A549 treated with CpdA at 1 μM for 4 hours (cell line): ENCODE measurements around the gene FDX2. TPM values are rescaled to one million over a fixed set of nuclear protein-coding genes. Genes with fewer than 3 reads are reported as not detected.

Experiments used
- total RNA-seq: library from RNA; stranded (reverse); fragments of 200-300 nt; extraction: Qiagen RNA extraction; gene quantifications from 5 replicates; pipeline ENCODE4 v1.2.3, GENCODE V29; 2022; ENCODE audit warnings: low read depth

The FDX2 gene
- 26.3 to 41.5 TPM (median 33.5 TPM) in 5 replicates for total RNA-seq

DNA sequence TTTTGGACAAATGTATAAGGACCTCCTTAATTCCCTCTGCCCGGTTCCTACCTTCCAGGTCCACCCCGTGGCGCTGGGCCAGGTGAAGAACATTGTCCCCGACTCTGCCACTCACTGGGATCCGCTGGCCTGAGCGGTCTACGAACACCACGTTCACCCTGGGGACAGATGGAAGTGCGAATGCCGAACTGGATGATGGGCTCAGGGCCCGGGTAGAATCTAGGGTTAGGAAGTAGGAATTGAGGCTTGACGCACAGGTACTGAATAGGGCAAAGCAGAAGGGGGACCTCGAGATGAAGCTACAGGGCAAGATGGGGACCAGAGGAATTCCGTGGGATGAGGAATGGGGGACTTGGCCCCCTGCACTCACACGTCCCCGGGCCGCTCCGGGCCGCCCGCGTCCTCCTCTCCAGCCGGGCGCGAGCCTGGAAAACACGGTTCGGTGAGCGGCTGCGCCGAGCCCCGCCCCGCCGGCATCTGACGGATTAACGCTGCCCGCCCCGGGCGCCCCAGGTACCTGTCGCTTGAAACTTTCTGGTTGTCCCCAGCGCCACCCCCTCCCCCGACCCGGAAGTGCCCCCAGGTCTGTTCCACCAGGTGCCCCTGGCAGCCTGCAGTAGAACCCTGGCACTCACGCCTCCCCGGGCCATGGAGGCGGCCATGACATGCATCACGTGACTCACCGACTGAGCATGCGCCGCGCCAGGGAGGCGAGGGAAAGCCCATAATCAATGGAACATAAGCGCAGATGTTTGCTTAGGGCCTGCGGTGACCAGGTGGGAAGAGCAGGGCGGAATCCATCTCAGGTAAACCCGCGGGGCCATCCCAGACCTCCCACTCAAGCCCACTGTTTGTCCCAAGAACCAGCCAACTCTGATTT is at the start of gene FDX2:
FDX2 (minus strand) TSS at position 681 of the 880 bp plus-strand sequence; CDS start at position 662, 19 bp downstream.

GRCh38 chr19:10339380-10339960 is 23.7 kb upstream of the FDX2 start, which contains the start of gene ICAM3:
Gene ICAM3, minus strand, starts transcription at chr19:10339624. Its CDS starts 10 bp downstream, at chr19:10339614.

DNA sequence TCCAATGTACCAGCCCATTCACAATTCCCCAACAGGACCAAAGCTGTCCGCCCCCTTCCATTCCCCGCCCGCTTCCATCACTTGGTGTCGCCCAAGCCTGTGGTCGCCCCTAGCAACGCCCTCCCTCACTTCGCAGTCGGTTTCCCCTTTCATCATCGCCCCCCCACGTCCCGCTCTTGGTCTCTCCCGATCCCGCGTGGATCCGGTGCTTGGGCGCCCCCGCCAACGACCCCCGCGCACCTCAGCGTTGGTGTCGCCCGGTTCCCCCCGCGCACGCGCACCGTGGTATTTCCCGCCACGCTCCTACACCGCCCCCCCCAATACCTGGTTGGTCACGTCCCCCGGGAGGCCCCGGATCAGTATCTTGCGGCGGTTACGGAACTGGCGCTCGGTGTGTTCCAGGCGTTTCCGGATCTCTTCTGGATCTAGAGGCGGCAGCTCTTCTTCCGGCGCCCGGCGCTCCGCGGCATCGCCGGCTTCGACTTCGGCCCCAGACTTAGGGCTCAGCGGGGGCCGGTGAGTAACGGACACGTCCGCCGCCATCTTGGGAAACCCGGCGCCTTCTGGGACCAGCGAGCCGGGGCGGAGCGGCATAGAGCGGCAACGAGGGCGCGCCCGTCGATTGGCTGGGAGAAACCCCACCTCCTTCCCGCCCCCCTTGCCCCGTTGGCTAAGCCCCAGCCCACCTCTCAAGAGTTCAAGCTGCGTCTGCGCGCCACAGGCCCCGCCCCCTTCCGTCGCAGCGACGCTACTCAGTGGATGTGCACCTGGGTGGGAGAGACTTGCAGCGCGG is 17.3 kb upstream of the FDX2 start, which contains the start of gene RAVER1:
RAVER1 (minus strand) TSS at position 565 of the 793 bp plus-strand sequence; CDS start at position 543, 22 bp downstream.

GRCh38 chr19:10309423-10309822 is 6.4 kb downstream of the FDX2 start, which contains the start of gene ZGLP1:
Gene ZGLP1, minus strand, starts transcription at chr19:10309815.

DNA sequence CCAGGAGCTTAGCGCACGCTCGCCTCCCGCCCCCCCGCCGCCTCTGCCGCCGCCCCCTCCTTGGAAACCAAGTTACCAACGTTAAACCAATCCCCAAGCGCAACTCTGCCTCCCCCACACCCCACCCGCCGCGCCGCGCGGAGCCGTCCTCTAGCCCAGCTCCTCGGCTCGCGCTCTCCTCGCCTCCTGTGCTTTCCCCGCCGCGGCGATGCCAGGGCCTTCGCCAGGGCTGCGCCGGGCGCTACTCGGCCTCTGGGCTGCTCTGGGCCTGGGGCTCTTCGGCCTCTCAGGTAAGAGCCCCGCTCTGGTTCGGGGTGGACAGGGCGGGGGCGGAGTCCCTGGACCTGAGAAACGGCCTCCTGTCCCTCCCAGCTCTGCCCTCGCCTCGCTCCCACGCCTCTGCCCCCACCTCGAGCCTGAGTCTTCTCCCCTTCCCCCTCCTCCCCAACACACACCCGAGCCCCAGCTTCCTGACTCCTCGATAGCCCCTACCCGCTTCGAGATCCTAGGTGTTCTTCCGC is 25.9 kb downstream of the FDX2 start, which contains the start of gene ICAM5:
ICAM5 (plus strand) TSS at position 117 of the 521 bp plus-strand sequence; CDS start at position 209, 92 bp downstream.

DNA sequence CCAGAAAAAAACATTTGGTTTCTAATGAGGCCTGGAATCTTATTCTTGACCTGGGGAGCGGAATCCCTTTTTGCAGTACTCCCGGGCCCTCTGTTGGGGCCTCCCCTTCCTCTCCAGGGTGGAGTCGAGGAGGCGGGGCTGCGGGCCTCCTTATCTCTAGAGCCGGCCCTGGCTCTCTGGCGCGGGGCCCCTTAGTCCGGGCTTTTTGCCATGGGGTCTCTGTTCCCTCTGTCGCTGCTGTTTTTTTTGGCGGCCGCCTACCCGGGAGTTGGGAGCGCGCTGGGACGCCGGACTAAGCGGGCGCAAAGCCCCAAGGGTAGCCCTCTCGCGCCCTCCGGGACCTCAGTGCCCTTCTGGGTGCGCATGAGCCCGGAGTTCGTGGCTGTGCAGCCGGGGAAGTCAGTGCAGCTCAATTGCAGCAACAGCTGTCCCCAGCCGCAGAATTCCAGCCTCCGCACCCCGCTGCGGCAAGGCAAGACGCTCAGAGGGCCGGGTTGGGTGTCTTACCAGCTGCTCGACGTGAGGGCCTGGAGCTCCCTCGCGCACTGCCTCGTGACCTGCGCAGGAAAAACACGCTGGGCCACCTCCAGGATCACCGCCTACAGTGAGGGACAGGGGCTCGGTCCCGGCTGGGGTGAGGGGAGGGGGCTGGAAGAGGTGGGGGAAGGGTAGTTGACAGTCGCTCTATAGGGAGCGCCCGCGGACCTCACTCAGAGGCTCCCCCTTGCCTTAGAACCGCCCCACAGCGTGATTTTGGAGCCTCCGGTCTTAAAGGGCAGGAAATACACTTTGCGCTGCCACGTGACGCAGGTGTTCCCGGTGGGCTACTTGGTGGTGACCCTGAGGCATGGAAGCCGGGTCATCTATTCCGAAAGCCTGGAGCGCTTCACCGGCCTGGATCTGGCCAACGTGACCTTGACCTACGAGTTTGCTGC is 28.7 kb downstream of the FDX2 start, which contains the start of gene ICAM4:
ICAM4 (plus strand) TSS at position 153 of the 935 bp plus-strand sequence; CDS start at position 211, 58 bp downstream.

DNA sequence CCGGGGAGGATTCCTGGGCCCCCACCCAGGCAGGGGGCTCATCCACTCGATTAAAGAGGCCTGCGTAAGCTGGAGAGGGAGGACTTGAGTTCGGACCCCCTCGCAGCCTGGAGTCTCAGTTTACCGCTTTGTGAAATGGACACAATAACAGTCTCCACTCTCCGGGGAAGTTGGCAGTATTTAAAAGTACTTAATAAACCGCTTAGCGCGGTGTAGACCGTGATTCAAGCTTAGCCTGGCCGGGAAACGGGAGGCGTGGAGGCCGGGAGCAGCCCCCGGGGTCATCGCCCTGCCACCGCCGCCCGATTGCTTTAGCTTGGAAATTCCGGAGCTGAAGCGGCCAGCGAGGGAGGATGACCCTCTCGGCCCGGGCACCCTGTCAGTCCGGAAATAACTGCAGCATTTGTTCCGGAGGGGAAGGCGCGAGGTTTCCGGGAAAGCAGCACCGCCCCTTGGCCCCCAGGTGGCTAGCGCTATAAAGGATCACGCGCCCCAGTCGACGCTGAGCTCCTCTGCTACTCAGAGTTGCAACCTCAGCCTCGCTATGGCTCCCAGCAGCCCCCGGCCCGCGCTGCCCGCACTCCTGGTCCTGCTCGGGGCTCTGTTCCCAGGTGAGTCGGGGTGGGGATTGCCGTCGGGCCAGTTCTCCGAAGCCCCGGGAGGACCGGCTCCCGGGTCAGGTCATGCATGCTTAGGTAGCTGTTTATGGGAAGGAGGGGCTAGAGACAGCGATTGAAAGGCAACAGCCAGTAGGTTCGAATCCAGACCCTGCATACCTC is 45.0 kb downstream of the FDX2 start, which contains the start of gene ICAM1:
ICAM1 (plus strand) TSS at position 505 of the 779 bp plus-strand sequence; CDS start at position 545, 40 bp downstream.

Other genes starting within 250 kb of the FDX2 start
- gene SHFL, start 229.7 kb downstream of the FDX2 start, total RNA-seq, result 7.2 to 8.7 TPM (median 8.0 TPM) in 5 replicates
- gene ANGPTL6, start 213.3 kb downstream of the FDX2 start, total RNA-seq, result 0.07 to 0.27 TPM (median 0.08 TPM) in 5 replicates
- gene PPAN, start 209.7 kb downstream of the FDX2 start, total RNA-seq, result 41.6 to 62.8 TPM (median 53.8 TPM) in 5 replicates
- gene P2RY11, start 204.3 kb downstream of the FDX2 start, total RNA-seq, result 6.8 to 13.7 TPM (median 7.8 TPM) in 5 replicates
- 163 to 185 TPM (median 168 TPM) in 5 replicates for gene EIF3G, start 196.1 kb downstream of the FDX2 start, total RNA-seq
- gene DNMT1, start 121.1 kb downstream of the FDX2 start, total RNA-seq, result 63.0 to 73.0 TPM (median 65.9 TPM) in 5 replicates
- gene S1PR2, start 84.7 kb downstream of the FDX2 start, total RNA-seq, result 1.0 to 1.6 TPM (median 1.2 TPM) in 5 replicates
- 55.5 to 80.2 TPM (median 74.8 TPM) in 5 replicates for gene MRPL4, start 63.8 kb downstream of the FDX2 start, total RNA-seq
- gene ICAM1, start 44.9 kb downstream of the FDX2 start, total RNA-seq, result 3.4 to 7.4 TPM (median 4.9 TPM) in 5 replicates
- 0.10 to 0.20 TPM in 2 of 5 replicates, not detected in the others for gene ICAM4, start 29.1 kb downstream of the FDX2 start, total RNA-seq
- gene ICAM5, start 26.1 kb downstream of the FDX2 start, total RNA-seq, result 0.52 to 0.84 TPM (median 0.61 TPM) in 5 replicates
- 0.82 to 3.4 TPM (median 2.0 TPM) in 5 replicates for gene ZGLP1, start 6.2 kb downstream of the FDX2 start, total RNA-seq
- gene RAVER1, start 17.5 kb upstream of the FDX2 start, total RNA-seq, result 21.6 to 31.6 TPM (median 29.0 TPM) in 5 replicates
- gene ICAM3, start 23.6 kb upstream of the FDX2 start, total RNA-seq, result 5.2 to 10.3 TPM (median 10.0 TPM) in 5 replicates
- 34.1 to 48.3 TPM (median 45.9 TPM) in 5 replicates for gene TYK2, start 64.6 kb upstream of the FDX2 start, total RNA-seq
- 159 to 206 TPM (median 185 TPM) in 5 replicates for gene CDC37, start 87.5 kb upstream of the FDX2 start, total RNA-seq
- gene PDE4A, start 104.5 kb upstream of the FDX2 start, total RNA-seq, result 3.7 to 5.2 TPM (median 5.1 TPM) in 5 replicates
- gene KEAP1, start 187.3 kb upstream of the FDX2 start, total RNA-seq, result 52.6 to 73.6 TPM (median 67.5 TPM) in 5 replicates
- gene S1PR5, start 201.4 kb upstream of the FDX2 start, total RNA-seq, result 1.7 to 2.6 TPM (median 2.3 TPM) in 5 replicates
- 15.1 to 22.5 TPM (median 22.1 TPM) in 5 replicates for gene ATG4D, start 227.9 kb upstream of the FDX2 start, total RNA-seq
- gene KRI1, start 250.0 kb upstream of the FDX2 start, total RNA-seq, result 18.1 to 19.8 TPM (median 18.6 TPM) in 5 replicates